Heart left ventricle (tissue), 13 donors: ENCODE measurements around the gene CNNM4.

Experiments used
- CTCF ChIP-seq, 12 donors: fragments of 200-600 bp; sonication (generic) in 4 of 12; IDR thresholded peaks; one replicate each; pipeline versions ENCODE4 v1.5.0 to v1.8.0; 2018 to 2022; ENCODE audit warnings: antibody characterized with exemption in 12 of 12, mild to moderate bottlenecking in 5 of 12
- POLR2A ChIP-seq, 2 donors: fragments of 450-650 bp; IDR thresholded peaks; one replicate each; pipeline ENCODE4 v1.6.1; 2017; ENCODE audit warnings: antibody characterized with exemption in 2 of 2, mild to moderate bottlenecking in 2 of 2, moderate library complexity in 2 of 2
- donor health status: ischemic (EF 13 %, LVEDD 7.1; RV severe dilation, severe dysfunction).
- donor health status: DM: no; HTN: yes; CAD: no.
- donor health status: DM: no; HTN: no; CAD: no.
- donor health status: ischemic (EF 25% LVEDD 6.9; RV normal size, moderate dysfunction).
- donor health status: ischemic (EF 25% LVEDD 5.7; RV mildly dilated, moderate dysfunction).
- donor health status: ischemic (EF 35%, LVEDD 5.7; RV mildly dilated, moderate dysfunction).
- donor health status: nonischemic (EF 11% LVEDD 7.7; RV severe dilation, severe dysfunction).
- donor health status: DM: yes; HTN: yes; CAD: no.
- donor health status: PGD.
- donor health status: ischemic (EF 29% LVEDD 5.4; RV normal size, mild dysfunction).
- donor health status: nonischemic (EF 23%, LVEDD 6.1; RV moderate dilation, normal function).

DNA sequence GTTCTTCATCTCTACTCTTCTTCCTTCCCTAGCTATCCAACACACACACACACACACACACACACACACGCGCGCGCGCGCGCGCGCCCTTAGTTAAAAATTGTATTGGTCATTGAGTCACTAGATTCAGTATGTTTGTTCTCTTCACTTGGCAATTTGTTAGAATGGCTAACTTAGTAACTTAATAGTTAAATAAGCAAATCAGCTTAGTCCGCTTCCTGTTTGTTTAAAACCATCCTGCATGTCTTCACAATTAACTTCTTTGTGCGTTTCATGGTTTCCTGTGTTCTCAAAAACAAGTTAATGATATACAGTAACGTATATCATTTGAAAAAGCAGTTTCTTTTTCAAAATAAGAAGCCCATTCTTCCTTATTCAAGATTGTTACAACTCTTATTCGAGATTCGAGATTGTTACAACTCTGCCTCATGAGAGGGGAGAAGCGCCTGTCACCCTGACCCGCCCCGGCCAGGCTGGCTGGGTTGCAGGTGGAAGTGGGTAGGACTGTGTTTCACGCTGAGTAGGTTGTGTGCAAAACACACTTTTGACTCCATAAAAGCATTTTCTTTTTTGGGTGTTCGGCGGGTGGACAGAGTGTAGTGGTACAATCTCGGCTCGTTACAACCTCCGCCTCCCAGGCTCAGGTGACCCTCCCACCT, 45.9 kb downstream of the CNNM4 start:
- TF ChIP-seq POLR2A (IDR thresholded peaks at IDR 0.05) (no peak), CTCF (IDR thresholded peaks at IDR 0.05) (no peak)
